Tibial nerve (tissue), 4 donors: Measurements from ENCODE around the gene WFDC12.

Experiments used
- EP300 ChIP-seq, 2 donors: sonication (generic); formaldehyde crosslinking; IDR thresholded peaks; one replicate each; pipeline ENCODE4 v1.6.1; 2017; ENCODE audit warnings: antibody characterized with exemption in 2 of 2, mild to moderate bottlenecking in 1 of 2
- POLR2A ChIP-seq, 2 donors: fragments of 450-650 bp; IDR thresholded peaks; one replicate each; pipeline ENCODE4 v1.6.1; 2017; ENCODE audit warnings: antibody characterized with exemption in 2 of 2, mild to moderate bottlenecking in 2 of 2, moderate library complexity in 2 of 2
- TF ChIP-seq, protein P1 (sequence below), 5 experiments: fragments of 200-600 bp in 3 of 5; fragments of 450-650 bp in 2 of 5; sonication (generic) in 3 of 5; IDR thresholded peaks; one replicate each; pipeline ENCODE4 v1.5.1; 2016 to 2019; ENCODE audit warnings: antibody characterized with exemption in 5 of 5, mild to moderate bottlenecking in 3 of 5, moderate library complexity in 2 of 5

DNA sequence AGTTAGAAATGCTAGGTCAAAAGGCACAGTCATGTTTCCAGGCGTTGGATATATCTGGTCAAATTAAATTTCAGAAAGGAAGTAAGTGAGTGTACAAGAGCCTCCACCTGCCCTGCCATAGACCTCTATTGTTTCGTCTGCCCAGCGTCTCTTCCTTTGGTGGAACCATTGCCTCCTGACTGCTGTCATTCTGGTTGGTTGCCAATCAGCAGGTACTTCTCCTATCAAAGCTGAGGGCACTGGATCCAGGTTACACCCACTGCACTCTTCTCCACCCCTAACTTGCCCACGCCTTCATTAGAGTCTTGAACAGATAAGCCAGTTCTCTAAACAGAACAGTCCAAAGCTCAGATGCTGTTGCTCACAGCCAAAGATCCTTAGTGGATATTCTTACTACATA is 6.7 kb downstream of the WFDC12 start:
- TF ChIP-seq, protein P1, sequence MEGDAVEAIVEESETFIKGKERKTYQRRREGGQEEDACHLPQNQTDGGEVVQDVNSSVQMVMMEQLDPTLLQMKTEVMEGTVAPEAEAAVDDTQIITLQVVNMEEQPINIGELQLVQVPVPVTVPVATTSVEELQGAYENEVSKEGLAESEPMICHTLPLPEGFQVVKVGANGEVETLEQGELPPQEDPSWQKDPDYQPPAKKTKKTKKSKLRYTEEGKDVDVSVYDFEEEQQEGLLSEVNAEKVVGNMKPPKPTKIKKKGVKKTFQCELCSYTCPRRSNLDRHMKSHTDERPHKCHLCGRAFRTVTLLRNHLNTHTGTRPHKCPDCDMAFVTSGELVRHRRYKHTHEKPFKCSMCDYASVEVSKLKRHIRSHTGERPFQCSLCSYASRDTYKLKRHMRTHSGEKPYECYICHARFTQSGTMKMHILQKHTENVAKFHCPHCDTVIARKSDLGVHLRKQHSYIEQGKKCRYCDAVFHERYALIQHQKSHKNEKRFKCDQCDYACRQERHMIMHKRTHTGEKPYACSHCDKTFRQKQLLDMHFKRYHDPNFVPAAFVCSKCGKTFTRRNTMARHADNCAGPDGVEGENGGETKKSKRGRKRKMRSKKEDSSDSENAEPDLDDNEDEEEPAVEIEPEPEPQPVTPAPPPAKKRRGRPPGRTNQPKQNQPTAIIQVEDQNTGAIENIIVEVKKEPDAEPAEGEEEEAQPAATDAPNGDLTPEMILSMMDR (IDR thresholded peaks at IDR 0.05): no peak
- no peak for TF ChIP-seq EP300 (IDR thresholded peaks at IDR 0.05)
- TF ChIP-seq POLR2A (IDR thresholded peaks at IDR 0.05): no peak
